Mesenchymal stem cell (in vitro differentiated cells and primary cell): ENCODE measurements around the gene MKRN2OS.

Experiments used
- DNase-seq: peaks from one replicate; pipeline ENCODE4 v3.0.0-alpha.2; 2013
- H2AFZ ChIP-seq: one replicate; pipeline ENCODE4 v1.6.1; 2013; ENCODE audit warnings: low read depth, mild to moderate bottlenecking, control low read depth, inconsistent platforms, low read length, moderate library complexity
- H2AK5ac ChIP-seq: 2 replicates; pipeline ENCODE4 v1.6.1; 2013; ENCODE audit warnings: low read length, moderate library complexity, mild to moderate bottlenecking, inconsistent platforms; ENCODE audit not compliant: severe bottlenecking
- H2BK120ac ChIP-seq: one replicate; pipeline ENCODE4 v1.6.1; 2013; ENCODE audit warnings: low read depth, mild to moderate bottlenecking, inconsistent platforms, low read length, moderate library complexity
- H2BK12ac ChIP-seq, 2 experiments: one replicate each; pipeline ENCODE4 v1.6.1; 2013; ENCODE audit warnings: inconsistent platforms in 2 of 2, low read length in 2 of 2, mild to moderate bottlenecking in 2 of 2, moderate library complexity in 2 of 2, control low read depth in 1 of 2
- H2BK15ac ChIP-seq: one replicate; pipeline ENCODE4 v1.6.1; 2013; ENCODE audit warnings: mild to moderate bottlenecking, low read depth, inconsistent platforms; ENCODE audit not compliant: poor library complexity, severe bottlenecking
- H2BK5ac ChIP-seq: 2 replicates; pipeline ENCODE4 v1.6.1; 2013; ENCODE audit warnings: low read depth, mild to moderate bottlenecking, low read length, control low read depth, inconsistent platforms; ENCODE audit not compliant: poor library complexity, severe bottlenecking
- H3K14ac ChIP-seq, 2 experiments: one replicate each; pipeline ENCODE4 v1.6.1; 2013; ENCODE audit warnings: inconsistent platforms in 2 of 2, low read length in 2 of 2, control low read depth in 1 of 2, mild to moderate bottlenecking in 1 of 2, moderate library complexity in 1 of 2
- H3K18ac ChIP-seq, 2 experiments: one replicate each; pipeline ENCODE4 v1.6.1; 2013; ENCODE audit warnings: inconsistent platforms in 2 of 2, low read length in 2 of 2, control low read depth in 1 of 2, low read depth in 1 of 2, mild to moderate bottlenecking in 1 of 2
- H3K23ac ChIP-seq, 2 experiments: one replicate each; pipeline ENCODE4 v1.6.1; 2013; ENCODE audit warnings: inconsistent platforms in 2 of 2, low read length in 2 of 2, mild to moderate bottlenecking in 2 of 2, moderate library complexity in 2 of 2, control low read depth in 1 of 2
- H3K27ac ChIP-seq: 2 replicates; pipeline ENCODE4 v1.5.1; 2013; ENCODE audit warnings: mild to moderate bottlenecking, moderate library complexity, low read length, control low read depth, inconsistent platforms; ENCODE audit not compliant: poor library complexity, severe bottlenecking
- H3K27me3 ChIP-seq, 2 experiments: 2 replicates each; pipeline versions ENCODE4 v1.6.1 to v1.7.0; 2013; ENCODE audit warnings: low read length in 2 of 2, mild to moderate bottlenecking in 2 of 2, moderate library complexity in 2 of 2, control low read depth in 1 of 2, inconsistent platforms in 1 of 2; ENCODE audit not compliant: control insufficient read depth in 1 of 2, insufficient read depth in 1 of 2
- H3K36me3 ChIP-seq, 2 experiments: 2 replicates each; pipeline versions ENCODE4 v1.6.1 to v1.7.0; 2013; ENCODE audit warnings: low read length in 2 of 2, control low read depth in 1 of 2, inconsistent platforms in 1 of 2, low read depth in 1 of 2, mild to moderate bottlenecking in 1 of 2; ENCODE audit not compliant: insufficient read depth in 2 of 2, control insufficient read depth in 1 of 2
- H3K4ac ChIP-seq, 2 experiments: one replicate each; pipeline ENCODE4 v1.6.1; 2013; ENCODE audit warnings: inconsistent platforms in 2 of 2, low read length in 2 of 2, mild to moderate bottlenecking in 2 of 2, moderate library complexity in 2 of 2, control low read depth in 1 of 2, low read depth in 1 of 2
- H3K4me1 ChIP-seq: 2 replicates; pipeline ENCODE4 v1.6.1; 2013; ENCODE audit warnings: low read depth, low read length, control low read depth; ENCODE audit not compliant: control insufficient read depth, insufficient read depth
- H3K4me2 ChIP-seq: 2 replicates; pipeline ENCODE4 v1.6.1; 2013; ENCODE audit warnings: low read length, mild to moderate bottlenecking, inconsistent platforms; ENCODE audit not compliant: poor library complexity, severe bottlenecking
- H3K4me3 ChIP-seq, 2 experiments: 2 replicates each; pipeline versions ENCODE4 v1.5.1 to v1.7.0; 2013; ENCODE audit warnings: low read length in 2 of 2, mild to moderate bottlenecking in 2 of 2, control low read depth in 1 of 2, low read depth in 1 of 2; ENCODE audit not compliant: insufficient read depth in 1 of 2
- H3K79me1 ChIP-seq: replicated peaks from 2 replicates; pipeline ENCODE4 v1.6.1; 2013; ENCODE audit warnings: mild to moderate bottlenecking, control low read depth, low read length, inconsistent platforms; ENCODE audit not compliant: poor library complexity, severe bottlenecking
- H3K9ac ChIP-seq: 2 replicates; pipeline ENCODE4 v1.7.0; 2013; ENCODE audit warnings: mild to moderate bottlenecking, low read length, moderate library complexity
- H3K9me3 ChIP-seq: 2 replicates; pipeline ENCODE4 v1.7.0; 2013; ENCODE audit warnings: mild to moderate bottlenecking, low read length; ENCODE audit not compliant: control insufficient read depth
- H4K8ac ChIP-seq: one replicate; pipeline ENCODE4 v1.6.1; 2013; ENCODE audit warnings: inconsistent platforms, mild to moderate bottlenecking, low read length, moderate library complexity
- H4K91ac ChIP-seq: one replicate; pipeline ENCODE4 v1.6.1; 2013; ENCODE audit warnings: mild to moderate bottlenecking, low read length, inconsistent platforms
- WGBS: methylation state at CpG from one replicate; pipeline ENCODE4 v1.1.7; 2013; ENCODE audit warnings: mixed read lengths; 5-methylcytosine and 5-hydroxymethylcytosine counted together

MKRN2OS gene

GRCh38 chr3:12501360-12502020 lies 43.8 kb downstream of the MKRN2OS start:
- DNase-seq = peak; percentile 91
- Histone ChIP-seq H2BK15ac (no peak overlapping the region), H2AK5ac (no peak overlapping the region), H3K23ac (no peak overlapping the region), H2BK120ac (no peak overlapping the region), H4K8ac (no peak overlapping the region), H3K9ac (peak overlapping the region; percentile 10), H2BK5ac (no peak overlapping the region), H3K79me1 (peaks cover 10% of the 10 kb centered on the region), H3K14ac (no peak overlapping the region), H3K4me3 (no peak overlapping the region), H3K4ac (peak overlapping the region in 1 of 2 experiments; percentile 56), H3K27ac (no peak overlapping the region), H3K4me2 (no peak overlapping the region), H3K36me3 (peaks cover 37 to 82% of the 10 kb centered on the region in 2 experiments), H3K18ac (no peak overlapping the region), H3K27me3 (no peaks in the 10 kb centered on the region), H3K4me1 (no peaks in the 10 kb centered on the region), H4K91ac (no peak overlapping the region), H2BK12ac (no peak overlapping the region), H3K9me3 (no peaks in the 10 kb centered on the region), H2AFZ (no peak overlapping the region)
- 66% methylated on average over 7 of the region's 7 CpGs for WGBS

GRCh38 chr3:12499474-12499873 lies 45.8 kb downstream of the MKRN2OS start:
- no peak overlapping the region for H4K91ac ChIP-seq
- 98% methylated on average over 5 of the region's 5 CpGs for WGBS
- H3K9me3 ChIP-seq = no peaks in the 10 kb centered on the region
- H3K9ac ChIP-seq = no peak overlapping the region
- H2BK5ac ChIP-seq = no peak overlapping the region
- H2AK5ac ChIP-seq = no peak overlapping the region
- H3K36me3 ChIP-seq = peaks cover 40 to 81% of the 10 kb centered on the region in 2 experiments
- H3K27ac ChIP-seq = no peak overlapping the region
- H3K4me3 ChIP-seq = no peak overlapping the region
- H2BK12ac ChIP-seq = peak overlapping the region in 1 of 2 experiments; percentile 7
- no peak overlapping the region for H3K14ac ChIP-seq
- no peak overlapping the region for H2AFZ ChIP-seq
- H2BK120ac ChIP-seq = no peak overlapping the region
- H3K4me1 ChIP-seq = no peaks in the 10 kb centered on the region
- H3K23ac ChIP-seq = no peak overlapping the region
- DNase-seq = no peak
- peaks cover 10% of the 10 kb centered on the region for H3K79me1 ChIP-seq
- H4K8ac ChIP-seq = no peak overlapping the region
- H2BK15ac ChIP-seq = no peak overlapping the region
- H3K18ac ChIP-seq = no peak overlapping the region
- H3K4ac ChIP-seq = no peak overlapping the region
- no peaks in the 10 kb centered on the region for H3K27me3 ChIP-seq
- H3K4me2 ChIP-seq = no peak overlapping the region

GRCh38 chr3:12496453-12496761 lies 48.9 kb downstream of the MKRN2OS start:
- Histone ChIP-seq H3K27ac (no peak overlapping the region), H4K8ac (no peak overlapping the region), H3K79me1 (peaks cover 8% of the 10 kb centered on the region), H3K14ac (no peak overlapping the region), H3K4ac (no peak overlapping the region), H2BK5ac (no peak overlapping the region), H3K36me3 (peaks cover 35 to 92% of the 10 kb centered on the region in 2 experiments), H2AK5ac (no peak overlapping the region), H3K4me2 (no peak overlapping the region), H2BK120ac (no peak overlapping the region), H3K27me3 (no peaks in the 10 kb centered on the region), H3K4me3 (no peak overlapping the region), H3K18ac (no peak overlapping the region), H3K4me1 (no peaks in the 10 kb centered on the region), H2BK12ac (no peak overlapping the region), H3K9ac (no peak overlapping the region), H3K23ac (no peak overlapping the region), H3K9me3 (no peaks in the 10 kb centered on the region), H2BK15ac (no peak overlapping the region), H4K91ac (no peak overlapping the region), H2AFZ (no peak overlapping the region)
- no CpG with 5 or more reads among the region's 1 CpG for WGBS
- DNase-seq = no peak

- no peak overlapping the region for H2AFZ ChIP-seq
- H3K9me3 ChIP-seq = no peaks in the 10 kb centered on the region
- no peak overlapping the region for H3K4me2 ChIP-seq
- DNase-seq = no peak
- H3K27ac ChIP-seq = no peak overlapping the region
- peaks cover 10% of the 10 kb centered on the region for H3K79me1 ChIP-seq
- H2BK12ac ChIP-seq = no peak overlapping the region
- H4K91ac ChIP-seq = no peak overlapping the region
- no peak overlapping the region for H3K23ac ChIP-seq
- H2BK120ac ChIP-seq = no peak overlapping the region
- H3K27me3 ChIP-seq = no peaks in the 10 kb centered on the region
- H2BK15ac ChIP-seq = no peak overlapping the region
- no peak overlapping the region for H3K14ac ChIP-seq
- no peak overlapping the region for H2BK5ac ChIP-seq
- H2AK5ac ChIP-seq = no peak overlapping the region
- H3K4ac ChIP-seq = no peak overlapping the region
- no peak overlapping the region for H3K4me3 ChIP-seq
- no peak overlapping the region for H3K18ac ChIP-seq
- H3K4me1 ChIP-seq = no peaks in the 10 kb centered on the region
- WGBS = 96% methylated on average over 7 of the region's 8 CpGs
- no peak overlapping the region for H4K8ac ChIP-seq
- peaks cover 35 to 91% of the 10 kb centered on the region in 2 experiments for H3K36me3 ChIP-seq
- H3K9ac ChIP-seq = no peak overlapping the region
These were observed 49.4 kb downstream of the MKRN2OS start for GRCh38 chr3:12495749-12496452.
